Fibroblast of pulmonary artery (primary cell): Measurements from ENCODE around the gene MOB3A.

Experiments used
- DNase-seq: peaks from one replicate; pipeline ENCODE4 v3.0.0-alpha.2; 2010; ENCODE audit warnings: low read depth
- H3K4me3 ChIP-seq: replicated peaks from 2 replicates; pipeline ENCODE4 v1.5.1; 2011; ENCODE audit warnings: low read depth, mild to moderate bottlenecking, control low read depth, low read length, moderate library complexity
- CTCF ChIP-seq: IDR thresholded peaks from 2 replicates; pipeline ENCODE4 v1.5.1; 2011; ENCODE audit warnings: mild to moderate bottlenecking, control low read depth, low read length, inconsistent platforms; ENCODE audit errors: missing control alignments

MOB3A gene

GRCh38 chr19:2048104-2048958 is 47.8 kb downstream of the MOB3A start:
- TF ChIP-seq CTCF: no peak
- H3K4me3 ChIP-seq: peak overlapping the region; percentile 92
- no peak for DNase-seq

GRCh38 chr19:2047449-2048103 is 48.5 kb downstream of the MOB3A start:
- DNase-seq: no peak
- TF ChIP-seq CTCF: no peak
- H3K4me3 ChIP-seq: peak overlapping the region; percentile 92

GRCh38 chr19:2047076-2047448 is 49.1 kb downstream of the MOB3A start:
- DNase-seq: no peak
- H3K4me3 ChIP-seq: peak overlapping the region; percentile 5
- no peak for TF ChIP-seq CTCF

DNA sequence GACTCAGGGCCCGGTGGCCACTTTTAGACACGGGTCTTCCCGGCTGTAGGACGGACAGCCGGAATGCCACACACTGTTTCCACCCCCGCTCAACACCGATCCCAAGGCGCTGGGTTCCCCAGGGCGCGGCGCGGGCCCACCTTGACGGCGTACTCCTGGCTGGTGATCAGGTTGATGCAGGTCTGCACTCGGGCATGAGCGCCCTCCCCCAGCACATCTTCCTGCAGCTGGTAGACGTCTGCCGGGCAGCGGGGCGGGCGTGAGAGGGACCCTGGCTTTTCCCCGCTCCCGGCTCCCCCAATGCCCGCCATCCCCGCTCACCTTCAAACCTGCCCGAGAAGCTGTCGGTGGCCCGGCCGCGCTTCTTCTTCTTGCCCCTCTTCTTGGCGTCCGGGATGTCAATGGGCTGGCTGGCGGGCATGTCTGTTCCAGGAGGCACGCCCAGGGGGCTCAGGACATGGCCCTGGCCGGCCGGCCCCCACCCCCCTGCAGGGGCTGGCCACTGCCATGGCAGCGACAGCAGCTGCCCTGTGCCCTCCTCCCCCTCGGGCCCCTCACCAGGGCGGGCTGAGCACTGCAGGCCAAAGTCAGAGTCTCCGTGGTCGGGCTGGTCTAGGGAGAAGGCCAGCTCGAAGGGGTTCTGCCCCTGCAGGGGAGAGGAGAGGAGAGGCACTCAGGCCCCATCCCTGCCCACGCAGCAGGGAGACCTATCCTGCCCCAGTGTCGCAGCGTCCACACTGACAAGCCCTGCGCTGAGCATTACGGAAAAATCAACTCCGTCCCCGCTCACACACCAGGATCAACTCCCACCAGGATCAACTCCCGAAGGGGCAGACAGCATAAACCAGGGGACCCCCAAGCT is 49.8 kb downstream of the MOB3A start:
- H3K4me3 ChIP-seq: no peak overlapping the region
- no peak for TF ChIP-seq CTCF
- no peak for DNase-seq

DNA sequence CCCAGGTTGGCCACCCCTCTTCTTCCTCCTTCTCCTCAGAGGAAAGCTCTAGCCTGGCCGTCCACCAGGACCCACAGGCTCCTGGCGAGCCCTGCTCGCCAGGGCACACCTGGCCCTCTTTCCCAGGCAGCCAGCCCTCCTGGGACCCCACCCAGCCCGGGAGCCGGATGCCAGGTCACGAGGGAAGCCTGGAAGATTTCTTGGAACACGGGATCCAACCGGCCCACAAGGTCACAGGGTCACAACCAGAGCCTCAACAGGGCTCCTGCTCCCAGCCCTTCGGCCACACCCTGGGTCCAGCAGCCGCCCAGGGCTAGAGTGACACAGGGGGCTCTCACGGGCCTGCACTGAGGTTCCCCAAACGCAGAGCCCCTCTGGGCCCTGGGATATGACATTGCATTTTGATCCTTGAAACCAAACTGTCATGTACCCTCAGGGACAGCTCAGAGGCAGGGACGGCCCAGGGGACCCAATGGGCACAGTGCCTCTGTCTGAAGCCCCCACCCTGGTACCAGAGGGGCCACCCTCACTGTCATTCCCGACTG is 50.6 kb downstream of the MOB3A start:
- no peak overlapping the region for H3K4me3 ChIP-seq
- no peak for DNase-seq

More for the DNA sequence above, 50.6 kb downstream of the MOB3A start:
- no peak for TF ChIP-seq CTCF
